AG09319 (cell line): ENCODE measurements around the gene VSNL1.

Source experiments
- DNase-seq: peaks from one replicate; pipeline ENCODE4 v3.0.0-alpha.2; 2010; ENCODE audit warnings: low read depth; ENCODE audit errors: extremely low read depth
- TF ChIP-seq, protein P1 (sequence below): IDR thresholded peaks from 2 replicates; pipeline ENCODE4 v1.5.1; 2011; ENCODE audit warnings: low read depth, mild to moderate bottlenecking, inconsistent platforms, low read length, moderate library complexity

The VSNL1 gene

DNA sequence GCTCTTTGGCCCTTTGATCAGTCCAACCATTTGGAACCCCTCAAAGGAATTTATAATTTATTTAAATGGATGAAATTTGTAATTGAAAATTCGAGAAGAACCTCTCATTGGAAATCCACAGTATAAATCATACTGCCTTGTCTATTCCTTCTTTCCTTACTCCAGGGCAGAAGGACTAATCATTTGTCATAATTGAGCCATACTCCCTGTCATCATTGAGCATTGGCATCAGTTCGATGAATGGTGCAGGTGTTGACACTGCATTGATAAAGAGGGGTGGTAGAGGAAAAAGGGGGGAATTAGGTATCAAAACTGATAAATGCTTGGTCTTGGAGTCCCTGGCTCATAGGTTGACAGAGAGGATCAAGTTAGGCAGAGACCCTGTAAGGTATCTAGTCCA is 2.0 kb downstream of the VSNL1 start:
- TF ChIP-seq, protein P1, sequence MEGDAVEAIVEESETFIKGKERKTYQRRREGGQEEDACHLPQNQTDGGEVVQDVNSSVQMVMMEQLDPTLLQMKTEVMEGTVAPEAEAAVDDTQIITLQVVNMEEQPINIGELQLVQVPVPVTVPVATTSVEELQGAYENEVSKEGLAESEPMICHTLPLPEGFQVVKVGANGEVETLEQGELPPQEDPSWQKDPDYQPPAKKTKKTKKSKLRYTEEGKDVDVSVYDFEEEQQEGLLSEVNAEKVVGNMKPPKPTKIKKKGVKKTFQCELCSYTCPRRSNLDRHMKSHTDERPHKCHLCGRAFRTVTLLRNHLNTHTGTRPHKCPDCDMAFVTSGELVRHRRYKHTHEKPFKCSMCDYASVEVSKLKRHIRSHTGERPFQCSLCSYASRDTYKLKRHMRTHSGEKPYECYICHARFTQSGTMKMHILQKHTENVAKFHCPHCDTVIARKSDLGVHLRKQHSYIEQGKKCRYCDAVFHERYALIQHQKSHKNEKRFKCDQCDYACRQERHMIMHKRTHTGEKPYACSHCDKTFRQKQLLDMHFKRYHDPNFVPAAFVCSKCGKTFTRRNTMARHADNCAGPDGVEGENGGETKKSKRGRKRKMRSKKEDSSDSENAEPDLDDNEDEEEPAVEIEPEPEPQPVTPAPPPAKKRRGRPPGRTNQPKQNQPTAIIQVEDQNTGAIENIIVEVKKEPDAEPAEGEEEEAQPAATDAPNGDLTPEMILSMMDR, result no peak

DNA sequence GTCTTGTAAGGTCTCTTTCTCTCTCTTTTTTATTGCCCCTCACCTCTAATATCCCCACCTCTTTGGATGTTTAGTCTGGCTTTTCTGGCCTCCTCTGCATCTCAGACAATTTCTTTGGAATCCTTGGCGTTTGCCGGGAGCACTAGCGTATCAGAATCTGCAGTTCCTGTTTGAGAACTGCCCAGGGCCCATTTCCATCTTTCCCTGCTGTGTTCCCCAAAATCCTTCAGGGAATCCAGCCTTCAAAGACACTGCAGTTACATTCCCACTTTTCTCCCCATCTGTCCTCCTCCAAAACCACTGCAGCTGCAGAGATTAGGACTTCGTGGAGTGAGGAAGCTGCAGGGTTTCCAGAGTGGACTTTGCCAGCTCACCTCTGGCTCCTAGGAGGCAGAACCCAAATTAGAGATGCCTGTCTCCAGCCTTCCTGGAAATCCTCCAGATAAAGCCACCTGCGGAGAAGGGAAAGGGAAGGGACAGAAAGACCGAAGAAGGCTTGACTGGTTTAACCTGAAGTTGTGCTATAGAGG is 2.7 kb downstream of the VSNL1 start:
- DNase-seq, result no peak
- TF ChIP-seq, protein P1, result no peak

More for the DNA sequence above, 2.0 kb downstream of the VSNL1 start:
- no peak for DNase-seq

DNA sequence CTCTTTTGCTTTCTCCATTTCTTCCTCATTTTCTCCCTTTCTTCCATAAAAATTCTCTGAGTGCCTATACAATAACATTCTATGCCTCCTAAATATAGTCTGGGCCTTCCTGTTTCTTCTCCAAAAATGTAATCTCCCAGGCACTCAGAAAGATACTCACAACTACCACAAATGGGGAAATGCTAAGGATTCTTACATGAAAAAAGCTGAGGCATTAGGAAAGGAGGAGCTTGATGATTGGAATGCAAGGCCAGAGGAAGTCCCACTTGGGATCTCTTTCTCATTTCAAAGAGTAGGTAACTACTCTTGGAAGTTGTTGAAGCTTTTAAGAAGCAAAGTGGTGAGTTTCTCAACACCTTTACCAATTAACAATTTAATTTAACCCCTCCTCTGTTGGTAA is 3.4 kb downstream of the VSNL1 start:
- DNase-seq, result no peak
- TF ChIP-seq, protein P1, result no peak

GRCh38 chr2:17544256-17544655 is 3.8 kb downstream of the VSNL1 start:
- TF ChIP-seq, protein P1, result no peak
- DNase-seq, result no peak

DNA sequence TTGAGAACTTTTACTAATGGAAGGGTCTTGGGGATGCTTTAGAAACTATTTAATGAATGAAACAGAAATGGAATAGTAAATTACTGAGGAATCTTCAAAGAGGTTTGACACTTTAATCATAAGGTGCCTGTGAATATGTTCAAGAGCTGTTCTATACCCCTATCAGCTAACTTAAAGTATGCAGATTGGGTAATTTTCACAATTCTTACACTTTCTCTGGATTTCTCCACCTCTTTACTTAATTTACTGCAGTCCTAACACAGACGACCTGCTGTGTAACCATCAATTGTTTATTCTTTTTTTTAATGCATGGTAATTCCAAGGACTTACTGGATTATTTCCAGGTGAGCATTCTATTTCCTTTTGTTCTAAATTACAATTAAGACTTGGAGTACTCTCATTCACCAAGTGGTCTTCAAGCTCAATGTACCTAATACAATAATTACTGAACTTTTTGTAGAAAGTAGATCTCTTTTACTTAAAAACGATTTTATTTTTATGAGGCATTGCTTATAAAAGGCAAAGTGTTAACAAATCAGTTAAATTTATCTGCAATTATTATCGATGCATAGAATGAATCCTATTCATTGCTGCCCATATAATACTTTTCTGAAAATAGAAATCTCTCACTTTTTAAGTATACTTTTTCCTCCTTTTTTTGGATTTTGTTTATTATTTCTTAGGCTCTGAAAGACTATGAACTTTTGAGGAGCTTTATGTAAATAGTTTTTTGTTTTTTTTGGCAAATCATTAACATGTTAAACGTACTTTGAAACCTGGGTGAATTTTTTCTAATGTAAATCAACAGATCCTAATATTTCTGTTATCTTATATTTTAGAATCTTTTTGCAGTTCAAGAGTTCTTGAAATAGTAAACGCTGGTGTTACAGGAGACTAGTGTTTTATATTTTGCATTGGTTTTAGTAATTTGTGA is 5.5 kb downstream of the VSNL1 start:
- TF ChIP-seq, protein P1, result no peak
- DNase-seq, result no peak

DNA sequence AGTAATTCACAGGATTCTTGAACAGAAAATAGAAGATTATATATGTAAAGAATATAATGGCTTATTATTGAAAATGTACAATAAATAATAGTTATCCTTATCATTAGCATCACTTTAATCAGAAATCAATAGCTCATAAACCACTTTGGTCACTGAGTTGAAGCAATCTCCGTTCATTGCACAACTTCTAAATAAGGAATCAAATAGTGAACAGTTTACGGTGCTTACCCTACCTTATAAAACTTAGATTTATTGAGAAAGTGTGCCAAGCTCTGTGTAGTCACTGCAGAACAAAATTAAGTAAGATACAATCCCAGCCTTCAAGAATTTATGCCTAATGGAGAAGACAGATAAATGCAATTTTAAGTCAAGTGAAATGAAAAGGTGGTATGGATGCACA is 6.7 kb downstream of the VSNL1 start:
- TF ChIP-seq, protein P1, result no peak
- no peak for DNase-seq

DNA sequence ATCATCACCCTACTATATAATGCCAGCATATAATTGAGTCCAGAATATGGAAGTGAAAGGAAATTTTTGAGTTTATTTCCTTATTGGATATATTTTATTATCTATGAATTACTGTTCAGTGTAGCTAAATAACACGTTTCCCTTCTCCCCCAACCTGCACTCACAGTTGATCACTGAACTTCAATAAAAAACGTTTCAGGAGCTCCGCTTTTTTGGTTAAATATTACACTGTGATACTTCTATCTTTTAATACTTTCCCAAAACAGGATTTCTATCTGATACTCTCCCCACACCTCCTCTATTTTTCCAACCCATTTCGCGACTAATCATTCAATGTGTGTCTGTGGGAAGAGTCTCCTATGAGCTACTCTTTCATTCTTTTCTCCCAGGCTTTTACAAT is 7.2 kb downstream of the VSNL1 start:
- no peak for DNase-seq
- TF ChIP-seq, protein P1, result no peak
